ENCODE measurements around the gene IL1RN.

The IL1RN gene

DNA sequence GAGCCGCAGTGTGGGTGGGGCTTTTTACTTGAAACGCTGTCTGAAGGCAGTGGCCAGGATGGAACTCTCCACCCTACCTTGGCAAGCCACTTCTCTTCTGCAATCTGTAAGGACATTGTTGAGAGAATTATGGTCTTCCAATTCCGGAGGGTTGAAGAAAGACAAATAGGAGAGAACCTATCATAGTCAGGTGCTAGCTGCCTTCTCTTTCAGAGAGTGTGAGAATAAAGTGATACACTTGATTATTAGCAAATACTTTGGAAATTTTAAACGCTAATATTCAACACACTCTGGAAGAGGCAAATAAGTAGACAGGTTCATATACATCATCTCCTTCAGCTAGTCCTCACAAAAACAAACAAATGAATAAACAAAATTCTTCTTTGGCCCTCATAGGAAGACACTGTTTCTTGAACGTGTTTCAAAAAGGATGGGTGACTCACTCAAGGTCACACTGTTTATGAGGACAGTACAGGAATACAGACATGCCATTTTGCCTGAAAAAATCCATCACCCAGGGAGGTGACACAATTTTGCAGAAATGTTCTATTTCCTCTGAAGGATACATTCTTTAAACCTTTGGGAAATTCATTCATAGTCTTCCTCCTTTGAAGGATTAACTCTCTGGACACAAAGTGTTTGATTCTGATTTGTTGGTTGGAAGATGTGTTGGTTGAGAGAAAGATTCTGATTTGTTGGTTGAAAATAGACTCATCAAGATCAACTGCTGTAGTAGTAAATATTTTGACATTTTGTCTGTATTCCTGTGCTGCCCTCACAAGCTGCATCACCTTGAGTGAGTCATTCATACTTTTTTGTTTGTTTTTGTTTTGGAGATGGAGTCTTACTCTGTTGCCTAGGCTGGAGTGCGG is 2.2 kb upstream of the IL1RN start:
- in situ Hi-C loops (cut with MboI; ENCODE audit: low sequenced_read_pairs, unreplicated experiment): no loop called here
- TF ChIP-seq, protein P1, sequence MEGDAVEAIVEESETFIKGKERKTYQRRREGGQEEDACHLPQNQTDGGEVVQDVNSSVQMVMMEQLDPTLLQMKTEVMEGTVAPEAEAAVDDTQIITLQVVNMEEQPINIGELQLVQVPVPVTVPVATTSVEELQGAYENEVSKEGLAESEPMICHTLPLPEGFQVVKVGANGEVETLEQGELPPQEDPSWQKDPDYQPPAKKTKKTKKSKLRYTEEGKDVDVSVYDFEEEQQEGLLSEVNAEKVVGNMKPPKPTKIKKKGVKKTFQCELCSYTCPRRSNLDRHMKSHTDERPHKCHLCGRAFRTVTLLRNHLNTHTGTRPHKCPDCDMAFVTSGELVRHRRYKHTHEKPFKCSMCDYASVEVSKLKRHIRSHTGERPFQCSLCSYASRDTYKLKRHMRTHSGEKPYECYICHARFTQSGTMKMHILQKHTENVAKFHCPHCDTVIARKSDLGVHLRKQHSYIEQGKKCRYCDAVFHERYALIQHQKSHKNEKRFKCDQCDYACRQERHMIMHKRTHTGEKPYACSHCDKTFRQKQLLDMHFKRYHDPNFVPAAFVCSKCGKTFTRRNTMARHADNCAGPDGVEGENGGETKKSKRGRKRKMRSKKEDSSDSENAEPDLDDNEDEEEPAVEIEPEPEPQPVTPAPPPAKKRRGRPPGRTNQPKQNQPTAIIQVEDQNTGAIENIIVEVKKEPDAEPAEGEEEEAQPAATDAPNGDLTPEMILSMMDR (IDR thresholded peaks at IDR 0.05; ENCODE audit: borderline replicate concordance, control extremely low read depth, extremely low read depth, insufficient read depth, missing control alignments): no peak
- no peak for DNase-seq (ENCODE audit: low spot score)

DNA sequence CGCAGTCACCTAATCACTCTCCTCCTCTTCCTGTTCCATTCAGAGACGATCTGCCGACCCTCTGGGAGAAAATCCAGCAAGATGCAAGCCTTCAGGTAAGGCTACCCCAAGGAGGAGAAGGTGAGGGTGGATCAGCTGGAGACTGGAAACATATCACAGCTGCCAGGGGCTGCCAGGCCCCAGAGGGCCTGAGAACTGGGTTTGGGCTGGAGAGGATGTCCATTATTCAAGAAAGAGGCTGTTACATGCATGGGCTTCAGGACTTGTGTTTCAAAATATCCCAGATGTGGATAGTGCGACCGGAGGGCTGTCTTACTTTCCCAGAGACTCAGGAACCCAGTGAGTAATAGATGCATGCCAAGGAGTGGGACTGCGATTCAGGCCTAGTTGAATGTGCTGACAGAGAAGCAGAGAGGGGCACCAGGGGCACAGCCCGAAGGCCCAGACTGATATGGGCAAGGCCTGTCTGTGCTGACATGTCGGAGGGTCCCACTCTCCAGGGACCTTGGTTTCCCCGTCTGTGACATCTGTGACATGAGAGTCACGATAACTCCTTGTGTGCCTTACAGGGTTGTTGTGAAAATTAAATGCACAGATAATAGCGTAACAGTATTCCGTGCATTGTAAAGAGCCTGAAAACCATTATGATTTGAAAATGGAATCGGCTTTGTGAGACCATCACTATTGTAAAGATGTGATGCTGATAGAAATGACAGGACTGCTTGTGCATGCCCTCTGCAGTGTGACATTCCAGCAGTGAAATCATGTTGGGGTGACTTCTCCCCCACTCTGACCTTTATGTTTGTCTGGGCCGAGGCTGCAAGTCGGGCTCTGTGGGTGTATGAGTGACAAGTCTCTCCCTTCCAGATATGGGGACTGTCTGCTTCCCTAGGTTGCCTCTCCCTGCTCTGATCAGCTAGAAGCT is 510 bp downstream of the IL1RN start:
- TF ChIP-seq, protein P1 (IDR thresholded peaks at IDR 0.05; ENCODE audit: borderline replicate concordance, control extremely low read depth, extremely low read depth, insufficient read depth, missing control alignments): no peak
- in situ Hi-C loops (cut with MboI; ENCODE audit: low sequenced_read_pairs, unreplicated experiment): no loop called here
- no peak for DNase-seq (ENCODE audit: low spot score)

DNA sequence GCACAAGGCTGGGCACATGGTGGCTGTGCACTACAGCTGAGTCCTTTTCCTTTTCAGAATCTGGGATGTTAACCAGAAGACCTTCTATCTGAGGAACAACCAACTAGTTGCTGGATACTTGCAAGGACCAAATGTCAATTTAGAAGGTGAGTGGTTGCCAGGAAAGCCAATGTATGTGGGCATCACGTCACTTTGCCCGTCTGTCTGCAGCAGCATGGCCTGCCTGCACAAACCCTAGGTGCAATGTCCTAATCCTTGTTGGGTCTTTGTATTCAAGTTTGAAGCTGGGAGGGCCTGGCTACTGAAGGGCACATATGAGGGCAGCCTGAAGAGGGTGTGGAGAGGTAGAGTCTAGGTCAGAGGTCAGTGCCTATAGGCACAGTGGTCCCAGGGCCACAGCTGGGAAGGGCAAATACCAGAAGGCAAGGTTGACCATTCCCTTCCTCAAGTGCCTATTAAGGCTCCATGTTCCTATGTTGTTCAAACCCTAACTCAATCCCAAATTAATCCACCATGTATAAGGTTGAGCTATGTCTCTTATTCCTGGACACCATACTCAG is 2.2 kb downstream of the IL1RN start:
- no peak for DNase-seq (ENCODE audit: low spot score)
- TF ChIP-seq, protein P1 (IDR thresholded peaks at IDR 0.05; ENCODE audit: borderline replicate concordance, control extremely low read depth, extremely low read depth, insufficient read depth, missing control alignments): no peak
- in situ Hi-C loops (cut with MboI; ENCODE audit: low sequenced_read_pairs, unreplicated experiment): no loop called here

DNA sequence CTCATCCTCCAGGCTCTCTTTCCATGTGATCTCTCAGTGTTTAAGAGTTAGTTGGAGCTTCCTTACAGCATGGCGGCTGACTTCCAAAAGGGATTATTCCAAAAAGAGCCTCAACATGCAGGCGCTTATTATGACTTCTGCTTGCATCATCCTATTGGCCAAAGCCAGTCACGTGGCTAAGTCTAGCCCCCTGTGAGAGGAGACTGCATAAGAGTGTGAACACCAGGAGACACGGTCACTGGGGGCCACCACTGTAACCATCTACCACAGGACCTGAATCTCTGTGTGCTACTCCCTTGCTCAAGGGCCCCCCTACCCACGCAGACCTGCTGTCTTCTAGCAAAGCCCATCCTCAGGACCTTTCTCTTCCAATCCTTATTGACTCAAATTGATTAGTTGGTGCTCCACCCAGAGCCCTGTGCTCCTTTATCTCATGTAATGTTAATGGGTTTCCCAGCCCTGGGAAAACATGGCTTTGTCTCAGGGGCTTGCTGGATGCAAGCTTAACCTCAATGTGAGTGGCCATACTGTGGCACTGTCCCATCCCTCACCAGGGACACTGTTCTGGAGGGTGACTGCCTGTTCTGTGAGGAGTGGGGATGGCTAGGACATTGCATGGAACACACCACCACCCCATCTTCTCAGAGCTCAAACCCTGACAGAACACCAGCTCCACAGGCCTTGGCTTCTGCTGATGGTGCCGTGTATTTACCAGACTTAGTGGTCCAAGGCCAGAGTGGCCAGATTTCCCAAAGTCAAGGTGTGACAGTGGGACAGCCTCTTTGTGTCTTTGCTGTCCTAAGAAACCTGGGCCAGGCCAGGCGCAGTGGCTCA is 4.2 kb downstream of the IL1RN start:
- in situ Hi-C loops (cut with MboI; ENCODE audit: low sequenced_read_pairs, unreplicated experiment): no loop called here
- TF ChIP-seq, protein P1 (IDR thresholded peaks at IDR 0.05; ENCODE audit: borderline replicate concordance, control extremely low read depth, extremely low read depth, insufficient read depth, missing control alignments): no peak
- no peak for DNase-seq (ENCODE audit: low spot score)

DNA sequence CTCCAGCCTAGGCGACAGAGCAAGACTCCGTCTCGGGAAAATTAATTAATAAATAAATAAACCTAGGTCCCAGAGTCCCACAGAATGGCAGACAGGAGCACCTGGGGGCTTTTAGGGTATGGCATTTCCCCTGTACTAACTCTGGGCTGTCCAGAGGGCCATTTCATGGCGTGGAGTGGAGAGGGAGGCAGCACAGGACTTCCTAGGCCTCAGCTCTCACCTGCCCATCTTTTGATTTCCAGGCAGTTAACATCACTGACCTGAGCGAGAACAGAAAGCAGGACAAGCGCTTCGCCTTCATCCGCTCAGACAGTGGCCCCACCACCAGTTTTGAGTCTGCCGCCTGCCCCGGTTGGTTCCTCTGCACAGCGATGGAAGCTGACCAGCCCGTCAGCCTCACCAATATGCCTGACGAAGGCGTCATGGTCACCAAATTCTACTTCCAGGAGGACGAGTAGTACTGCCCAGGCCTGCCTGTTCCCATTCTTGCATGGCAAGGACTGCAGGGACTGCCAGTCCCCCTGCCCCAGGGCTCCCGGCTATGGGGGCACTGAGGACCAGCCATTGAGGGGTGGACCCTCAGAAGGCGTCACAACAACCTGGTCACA is 5.1 kb downstream of the IL1RN start:
- TF ChIP-seq, protein P1 (IDR thresholded peaks at IDR 0.05; ENCODE audit: borderline replicate concordance, control extremely low read depth, extremely low read depth, insufficient read depth, missing control alignments): no peak
- in situ Hi-C loops (cut with MboI; ENCODE audit: low sequenced_read_pairs, unreplicated experiment): no loop called here
- DNase-seq (ENCODE audit: low spot score): no peak

All from GM13976 (cell line).